Suprapubic skin (tissue), 4 donors: ENCODE results near the gene IFT80. TPM values are rescaled to one million over a fixed set of nuclear protein-coding genes. Genes with fewer than 3 reads are reported as not detected.
A peak's percentile ranks its signal among the peaks of the same experiment; 100 is the strongest.

Experiments
- DNase-seq, 2 donors: peaks; one replicate each; pipeline ENCODE4 v3.0.0-alpha.2; 2019; ENCODE audit warnings: low spot score in 2 of 2
- H3K27ac ChIP-seq: fragments of 200-600 bp; sonication (generic); one replicate; pipeline ENCODE4 v1.5.1; 2019
- H3K27me3 ChIP-seq: fragments of 200-600 bp; sonication (generic); one replicate; pipeline ENCODE4 v1.5.1; 2019
- H3K36me3 ChIP-seq: fragments of 200-600 bp; sonication (generic); one replicate; pipeline ENCODE4 v1.5.1; 2019
- H3K4me1 ChIP-seq: fragments of 200-600 bp; sonication (generic); one replicate; pipeline ENCODE4 v1.5.1; 2019
- H3K4me3 ChIP-seq: fragments of 200-600 bp; sonication (generic); one replicate; pipeline ENCODE4 v1.5.1; 2019; ENCODE audit warnings: mild to moderate bottlenecking
- H3K9me3 ChIP-seq: fragments of 200-600 bp; sonication (generic); one replicate; pipeline ENCODE4 v1.5.1; 2019
- CTCF ChIP-seq, 2 donors: fragments of 200-600 bp in 1 of 2; fragments of 450-650 bp in 1 of 2; sonication (generic) in 1 of 2; IDR thresholded peaks; one replicate each; pipeline ENCODE4 v1.5.1; 2016 to 2019; ENCODE audit warnings: antibody characterized with exemption in 2 of 2, mild to moderate bottlenecking in 1 of 2, moderate library complexity in 1 of 2
- EP300 ChIP-seq: sonication (generic); formaldehyde crosslinking; IDR thresholded peaks from one replicate; pipeline ENCODE4 v1.6.1; 2017; ENCODE audit warnings: antibody characterized with exemption
- POLR2A ChIP-seq, 2 donors: fragments of 450-650 bp; IDR thresholded peaks; one replicate each; pipeline ENCODE4 v1.6.1; 2017; ENCODE audit warnings: antibody characterized with exemption in 2 of 2, mild to moderate bottlenecking in 2 of 2, moderate library complexity in 2 of 2
- POLR2AphosphoS5 ChIP-seq, 3 donors: sonication (generic); formaldehyde crosslinking; IDR thresholded peaks; one replicate each; pipeline ENCODE4 v1.6.1; 2017; ENCODE audit warnings: antibody characterized with exemption in 3 of 3
- WGBS: methylation state at CpG from one replicate; pipeline ENCODE4 v1.1.5; 2018; 5-methylcytosine and 5-hydroxymethylcytosine counted together
- total RNA-seq, 4 donors: library from RNA; depleted of rRNA; stranded (reverse); fragments of >200 nt; gene quantifications; one replicate each; pipeline ENCODE4 v1.1.0, GENCODE V29; 2016

The IFT80 gene
- total RNA-seq, 4 donors from 2014 or later = 9.1 to 21.3 (median 17.2) TPM

GRCh38 chr3:160400030-160400701 is 1.1 kb upstream of the IFT80 start:
- Histone ChIP-seq H3K27ac (peak overlapping the region; percentile 88), H3K4me1 (peaks cover 40% of the 10 kb centered on the region), H3K36me3 (no peaks in the 10 kb centered on the region), H3K4me3 (peak overlapping the region; percentile 68), H3K9me3 (no peaks in the 10 kb centered on the region), H3K27me3 (no peaks in the 10 kb centered on the region)
- WGBS = under 1% methylated on average over 15 of the region's 49 CpGs
- DNase-seq = peak; percentile 79 to 81
- peak in 1 of 3 donors; percentile 4 for TF ChIP-seq POLR2AphosphoS5 (IDR thresholded peaks at IDR 0.05)
- no peak for TF ChIP-seq POLR2A (IDR thresholded peaks at IDR 0.05)

GRCh38 chr3:160398820-160399124 is 253 bp downstream of the IFT80 start:
- no peaks in the 10 kb centered on the region for H3K9me3 ChIP-seq
- no peak for DNase-seq
- peak overlapping the region; percentile 68 for H3K4me3 ChIP-seq
- H3K36me3 ChIP-seq = no peaks in the 10 kb centered on the region
- H3K27ac ChIP-seq = peak overlapping the region; percentile 88
- WGBS = 0% methylated on average over 9 of the region's 9 CpGs
- peaks cover 37% of the 10 kb centered on the region for H3K4me1 ChIP-seq
- no peak for TF ChIP-seq CTCF (IDR thresholded peaks at IDR 0.05)
- TF ChIP-seq POLR2AphosphoS5 (IDR thresholded peaks at IDR 0.05) = no peak
- no peak for TF ChIP-seq POLR2A (IDR thresholded peaks at IDR 0.05)
- TF ChIP-seq EP300 = peak; percentile 8
- H3K27me3 ChIP-seq = no peaks in the 10 kb centered on the region

DNA sequence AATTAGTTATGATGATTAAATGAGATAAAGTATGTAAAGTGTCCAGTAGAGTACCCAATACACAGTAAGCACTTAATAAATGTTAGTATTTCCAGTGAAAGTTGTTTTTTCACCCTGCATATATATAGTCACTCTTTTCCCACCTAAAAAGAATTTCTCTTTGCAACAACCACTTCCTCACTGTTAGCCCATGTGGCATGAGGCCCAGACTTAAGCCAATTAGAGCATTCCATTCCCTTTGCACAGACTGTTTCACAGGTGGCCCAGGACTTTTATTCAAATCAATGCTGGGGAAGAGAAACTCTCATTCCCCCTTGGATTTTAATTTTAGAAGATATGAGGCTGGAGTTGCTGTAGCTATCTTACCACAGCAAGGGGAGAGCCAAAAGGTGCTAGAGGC is 3.7 kb downstream of the IFT80 start:
- no peaks in the 10 kb centered on the region for H3K9me3 ChIP-seq
- H3K27me3 ChIP-seq = no peaks in the 10 kb centered on the region
- H3K36me3 ChIP-seq = no peaks in the 10 kb centered on the region
- H3K4me3 ChIP-seq = no peak overlapping the region
- peaks cover 9% of the 10 kb centered on the region for H3K4me1 ChIP-seq
- no peak for DNase-seq
- H3K27ac ChIP-seq = no peak overlapping the region
- TF ChIP-seq CTCF (IDR thresholded peaks at IDR 0.05) (no peak), EP300 (no peak), POLR2AphosphoS5 (IDR thresholded peaks at IDR 0.05) (no peak), POLR2A (IDR thresholded peaks at IDR 0.05) (no peak)

GRCh38 chr3:160394009-160394392 is 5.0 kb downstream of the IFT80 start:
- Histone ChIP-seq H3K9me3 (no peaks in the 10 kb centered on the region), H3K27ac (no peak overlapping the region), H3K27me3 (no peaks in the 10 kb centered on the region), H3K4me3 (no peak overlapping the region), H3K4me1 (peaks cover 9% of the 10 kb centered on the region), H3K36me3 (no peaks in the 10 kb centered on the region)
- no peak for DNase-seq
- TF ChIP-seq EP300 (no peak), CTCF (IDR thresholded peaks at IDR 0.05) (no peak), POLR2AphosphoS5 (IDR thresholded peaks at IDR 0.05) (no peak), POLR2A (IDR thresholded peaks at IDR 0.05) (no peak)
- 96% methylated on average over 3 of the region's 3 CpGs for WGBS

DNA sequence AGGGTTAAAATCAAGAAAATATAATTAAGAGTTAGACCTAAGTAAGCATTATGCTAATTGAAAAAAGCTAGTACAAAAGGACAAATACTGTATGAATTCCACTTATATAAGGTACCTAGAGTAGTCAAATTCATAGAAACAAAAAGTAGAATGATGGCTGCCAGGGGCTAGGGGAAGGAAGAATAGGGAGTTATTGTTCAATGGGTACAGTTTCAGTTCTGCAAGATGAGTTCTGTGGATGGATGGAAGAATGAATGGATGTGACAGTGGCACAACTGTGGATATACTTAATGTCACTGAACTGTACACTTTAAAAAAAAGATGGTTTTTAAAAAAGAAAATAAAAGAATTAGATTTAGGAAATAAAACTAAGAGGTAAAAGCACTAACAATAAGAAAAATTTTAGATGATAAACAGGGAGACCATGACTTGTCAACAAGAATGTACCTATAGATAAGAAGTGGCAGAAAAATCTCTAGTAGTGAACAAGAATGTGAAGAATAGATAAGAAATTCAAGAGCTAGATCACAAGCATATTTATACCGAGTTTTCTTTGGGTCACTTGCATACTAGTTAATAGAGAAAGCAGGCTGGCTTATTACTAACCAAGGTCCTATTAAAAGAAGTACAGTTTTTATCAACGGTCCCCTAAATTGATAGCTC is 5.5 kb downstream of the IFT80 start:
- no peaks in the 10 kb centered on the region for H3K9me3 ChIP-seq
- H3K27ac ChIP-seq = no peak overlapping the region
- H3K27me3 ChIP-seq = no peaks in the 10 kb centered on the region
- DNase-seq = no peak
- no peak overlapping the region for H3K4me3 ChIP-seq
- H3K36me3 ChIP-seq = no peaks in the 10 kb centered on the region
- 92% methylated on average over 2 of the region's 2 CpGs for WGBS
- TF ChIP-seq CTCF (IDR thresholded peaks at IDR 0.05) = no peak
- TF ChIP-seq EP300 = no peak
- TF ChIP-seq POLR2A (IDR thresholded peaks at IDR 0.05) = no peak
- TF ChIP-seq POLR2AphosphoS5 (IDR thresholded peaks at IDR 0.05) = no peak
- peaks cover 7% of the 10 kb centered on the region for H3K4me1 ChIP-seq
